A549 treated with ZK216348 at 1 μM for 4 hours (cell line): ENCODE measurements around the gene NDUFB3. TPM values are rescaled to one million over a fixed set of nuclear protein-coding genes. Genes with fewer than 3 reads are reported as not detected.

Experiments
- total RNA-seq: library from RNA; stranded (reverse); fragments of 200-300 nt; extraction: Qiagen RNA extraction; gene quantifications from 5 replicates; pipeline ENCODE4 v1.2.3, GENCODE V29; 2022; ENCODE audit warnings: low read depth

Gene NDUFB3
- 124 to 251 TPM (median 134 TPM) in 5 replicates for total RNA-seq

DNA sequence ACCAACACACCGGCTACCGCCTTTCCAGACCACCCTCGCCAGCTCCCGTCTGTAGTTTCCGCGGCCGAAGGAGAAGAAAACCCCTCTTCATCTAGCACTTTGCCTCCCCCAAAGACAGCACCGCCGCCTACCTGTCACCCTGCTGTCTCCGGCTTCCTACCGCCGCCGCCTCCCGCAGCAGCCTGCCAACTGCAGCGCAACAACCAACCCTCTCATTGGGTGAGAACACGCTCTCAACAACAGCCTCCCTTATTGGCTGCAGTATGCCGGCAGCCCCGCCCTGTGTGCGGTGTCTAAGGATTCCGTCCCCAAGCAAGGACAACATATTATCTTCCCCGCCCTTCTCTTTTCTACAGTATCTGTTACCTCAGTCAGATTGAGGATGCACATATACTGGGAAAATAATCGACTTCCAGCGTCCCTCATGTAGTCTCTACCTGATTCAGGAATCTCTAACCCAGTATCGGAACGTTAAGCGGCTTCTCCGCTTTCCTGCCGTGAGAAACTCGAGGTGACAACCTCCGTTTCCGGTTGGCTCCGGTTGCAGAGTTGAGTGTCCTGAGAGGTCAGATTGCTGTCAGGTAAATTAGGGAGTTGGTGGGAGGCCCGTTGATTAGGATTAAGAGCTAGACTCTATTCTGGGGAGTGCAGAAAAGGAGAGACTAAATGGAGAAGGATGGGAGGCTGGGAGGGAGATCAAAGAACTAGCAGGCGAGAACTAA, at the start of gene NDUFB3, which contains the start of gene HYCC2:
TSS of gene NDUFB3 (plus strand) at position 523 of the 722 bp plus-strand sequence. CDS start 6,882 bp downstream, outside the sequence.
TSS of gene HYCC2 (minus strand) at position 193 of the 722 bp plus-strand sequence. CDS start 47,662 bp downstream, outside the sequence.

DNA sequence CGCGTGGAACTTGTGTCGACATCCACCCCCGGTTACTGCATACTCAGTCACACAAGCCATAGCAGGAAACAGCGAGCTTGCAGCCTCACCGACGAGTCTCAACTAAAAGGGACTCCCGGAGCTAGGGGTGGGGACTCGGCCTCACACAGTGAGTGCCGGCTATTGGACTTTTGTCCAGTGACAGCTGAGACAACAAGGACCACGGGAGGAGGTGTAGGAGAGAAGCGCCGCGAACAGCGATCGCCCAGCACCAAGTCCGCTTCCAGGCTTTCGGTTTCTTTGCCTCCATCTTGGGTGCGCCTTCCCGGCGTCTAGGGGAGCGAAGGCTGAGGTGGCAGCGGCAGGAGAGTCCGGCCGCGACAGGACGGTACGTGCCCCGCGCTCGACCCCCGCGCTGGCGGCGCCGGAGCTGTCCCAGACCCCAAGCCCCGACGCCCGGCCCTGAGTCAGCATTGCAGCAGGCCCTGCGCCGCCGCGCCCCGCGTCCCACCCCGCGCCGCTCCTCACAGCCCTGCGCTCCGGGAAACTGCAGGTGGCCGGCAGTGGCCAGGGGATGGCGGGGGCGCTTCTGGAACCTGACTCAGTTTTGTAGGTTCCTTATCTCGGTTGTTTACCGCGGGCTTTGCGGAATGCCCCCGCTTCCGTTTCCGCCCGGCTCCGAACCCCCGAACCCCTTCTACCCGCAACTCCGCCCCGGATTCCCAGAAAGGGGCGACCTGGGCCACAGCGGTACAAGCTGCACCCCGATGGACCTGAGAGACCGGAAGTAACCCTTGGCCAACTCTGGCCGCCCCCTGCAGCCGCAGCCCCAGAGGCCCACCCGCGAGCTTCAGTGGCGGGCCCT, 44.5 kb downstream of the NDUFB3 start, which contains the start of gene CFLAR:
TSS of gene CFLAR (plus strand) at position 50 of the 844 bp plus-strand sequence. CDS start 13,702 bp downstream, outside the sequence.

Other genes starting within 250 kb of the NDUFB3 start
- 34.9 to 45.0 TPM (median 39.4 TPM) in 5 replicates for gene CLK1, start 207.3 kb upstream of the NDUFB3 start, total RNA-seq
- 21.4 to 25.6 TPM (median 23.9 TPM) in 5 replicates for gene PPIL3, start 182.9 kb upstream of the NDUFB3 start, total RNA-seq
- gene NIF3L1, start 182.6 kb upstream of the NDUFB3 start, total RNA-seq, result 37.1 to 45.2 TPM (median 41.6 TPM) in 5 replicates
- gene ORC2, start 108.3 kb upstream of the NDUFB3 start, total RNA-seq, result 12.7 to 16.7 TPM (median 14.0 TPM) in 5 replicates
- gene HYCC2, start 330 bp upstream of the NDUFB3 start, total RNA-seq, result 3.2 to 6.0 TPM (median 3.8 TPM) in 5 replicates
- gene CFLAR, start 44.2 kb downstream of the NDUFB3 start, total RNA-seq, result 80.5 to 125 TPM (median 90.3 TPM) in 5 replicates
- gene CASP10, start 111.1 kb downstream of the NDUFB3 start, total RNA-seq, result 1.8 to 2.8 TPM (median 2.4 TPM) in 5 replicates
- 32.1 to 38.7 TPM (median 35.1 TPM) in 5 replicates for gene CASP8, start 188.5 kb downstream of the NDUFB3 start, total RNA-seq